MCF 10A (cell line): ENCODE results near the gene ATG2A. TPM values are rescaled to one million over a fixed set of nuclear protein-coding genes. Genes with fewer than 3 reads are reported as not detected.
A peak's percentile ranks its signal among the peaks of the same experiment; 100 is the strongest.

Experiments
- BruUV-seq: library from RNA; stranded (reverse); fragments of 400-500 nt; replicated peaks from 2 replicates; lab custom pipeline; 2021; lab: Mats Ljungman, UMichigan
- CTCF ChIA-PET: fragments of 300-600 bp; sonication (Branson Sonifier 250); formaldehyde crosslinking; extraction: SDS; loops from one replicate; lab custom pipeline; 2021; ENCODE audit warnings: antibody characterized with exemption, inconsistent platforms; lab: Yijun Ruan, JAX
- POLR2A ChIA-PET: fragments of 300-600, 350-650 bp; sonication (Branson Sonifier 250); formaldehyde crosslinking; extraction: SDS; loops from one replicate; lab custom pipeline; 2020; ENCODE audit warnings: antibody characterized with exemption, inconsistent platforms; lab: Yijun Ruan, JAX
- DNase-seq: peaks from one replicate; pipeline ENCODE4 v3.0.0-alpha.2; 2018; ENCODE audit not compliant: unreplicated experiment
- H3K27ac Mint-ChIP-seq: one replicate; pipeline ENCODE4 v1.8.0; 2022; ENCODE audit warnings: mild to moderate bottlenecking, low read depth, mixed read lengths; ENCODE audit not compliant: unreplicated experiment
- H3K27me3 Mint-ChIP-seq: one replicate; pipeline ENCODE4 v1.8.0; 2022; ENCODE audit warnings: mixed read lengths; ENCODE audit not compliant: insufficient read depth, unreplicated experiment
- H3K36me3 Mint-ChIP-seq: one replicate; pipeline ENCODE4 v1.8.0; 2022; ENCODE audit warnings: mild to moderate bottlenecking, moderate library complexity, mixed read lengths; ENCODE audit not compliant: insufficient read depth, unreplicated experiment
- H3K4me1 Mint-ChIP-seq: one replicate; pipeline ENCODE4 v1.8.0; 2022; ENCODE audit warnings: mixed read lengths; ENCODE audit not compliant: insufficient read depth, unreplicated experiment
- H3K4me3 Mint-ChIP-seq: one replicate; pipeline ENCODE4 v1.8.0; 2022; ENCODE audit warnings: mild to moderate bottlenecking, moderate library complexity, mixed read lengths; ENCODE audit not compliant: unreplicated experiment
- H3K9me3 Mint-ChIP-seq: one replicate; pipeline ENCODE4 v1.8.0; 2022; ENCODE audit warnings: mixed read lengths; ENCODE audit not compliant: unreplicated experiment
- CTCF ChIP-seq: fragments of 200-600 bp; IDR thresholded peaks from one replicate; pipeline ENCODE4 v1.8.0; 2022; ENCODE audit warnings: antibody characterized with exemption, mild to moderate bottlenecking; ENCODE audit not compliant: unreplicated experiment
- intact Hi-C: fragments of 100-400 bp; cut with micrococcal nuclease; formaldehyde crosslinking; loops from 2 replicates; pipeline ENCODE4 v1.14.1; 2022
- total RNA-seq: library from RNA; stranded (reverse); gene quantifications from 2 replicates; pipeline ENCODE4 v1.2.3, GENCODE V29; 2022

The ATG2A gene
- total RNA-seq, 1 experiment from 2014 or later: 28.7 TPM

DNA sequence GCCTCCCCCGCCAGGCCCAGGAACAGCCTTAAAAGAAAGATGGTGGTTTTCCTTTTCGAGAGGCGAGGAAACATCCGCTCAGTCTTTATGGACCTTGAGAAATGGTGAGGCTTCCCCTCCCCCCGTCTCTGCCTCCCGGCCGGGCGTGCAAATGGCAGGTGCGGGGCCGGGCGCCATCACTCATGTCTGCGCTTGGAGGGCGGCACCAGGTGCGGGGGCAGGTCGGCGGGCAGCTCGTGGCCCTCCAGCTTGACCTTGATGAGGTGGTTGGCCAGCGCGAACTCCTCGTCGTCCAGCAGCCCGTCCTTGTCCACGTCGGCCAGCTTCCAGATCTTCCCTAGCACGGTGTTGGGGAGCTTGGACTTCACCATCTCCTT, 62.9 kb downstream of the ATG2A start:
- CTCF ChIA-PET: interaction anchor here (0.6 to 15.7 kb wide), 4 partner anchors 25 to 39 kb away, joined by 3 to 286 read pairs (median 4); partner anchors contain the start of gene EHD1
- H3K4me3 Mint-ChIP-seq: peak overlapping the region; percentile 54
- no peak for DNase-seq
- H3K27ac Mint-ChIP-seq: no peak overlapping the region
- POLR2A ChIA-PET: interaction anchor here (0.5 to 7.8 kb wide), 5 partner anchors 10 to 219 kb away, joined by 4 to 79 read pairs (median 5); partner anchors contain the start of genes CDC42BPG and EHD1
- intact Hi-C loops: loop anchor here (2.0 kb wide), 1 partner anchor 71 kb away; the partner anchor contains the start of gene PPP2R5B
- no peaks in the 10 kb centered on the region for H3K27me3 Mint-ChIP-seq
- BruUV-seq: no TSS peak
- no peak for TF ChIP-seq CTCF
- H3K9me3 Mint-ChIP-seq: no peaks in the 10 kb centered on the region
- peaks cover 23% of the 10 kb centered on the region for H3K36me3 Mint-ChIP-seq
- peaks cover 28% of the 10 kb centered on the region for H3K4me1 Mint-ChIP-seq

DNA sequence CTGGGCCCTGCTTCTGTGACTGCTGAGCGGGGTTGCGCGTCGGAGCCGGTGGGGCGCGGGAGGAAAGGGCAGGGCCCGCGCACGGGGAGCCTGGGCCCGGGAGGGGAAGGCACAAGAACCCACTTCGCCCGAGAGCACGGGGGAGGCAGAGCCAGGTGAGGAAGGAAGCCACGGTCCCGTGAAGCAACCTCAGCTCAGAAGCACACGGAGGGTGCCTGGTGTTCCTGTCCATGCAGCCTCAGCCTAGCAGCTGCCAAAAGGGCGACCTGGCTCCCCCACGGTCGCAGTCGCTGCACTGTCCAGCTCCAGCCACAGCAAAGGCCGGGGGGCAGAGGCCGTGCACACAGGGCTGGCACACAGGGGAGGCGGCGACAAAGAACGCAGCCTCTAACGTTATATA, 63.3 kb downstream of the ATG2A start:
- CTCF ChIA-PET: interaction anchor here (0.6 to 15.7 kb wide), 5 partner anchors 24 to 40 kb away, joined by 3 to 286 read pairs (median 3); partner anchors contain the start of gene EHD1
- Mint-ChIP-seq H3K36me3 (peaks cover 23% of the 10 kb centered on the region), H3K4me3 (no peak overlapping the region)

DNA sequence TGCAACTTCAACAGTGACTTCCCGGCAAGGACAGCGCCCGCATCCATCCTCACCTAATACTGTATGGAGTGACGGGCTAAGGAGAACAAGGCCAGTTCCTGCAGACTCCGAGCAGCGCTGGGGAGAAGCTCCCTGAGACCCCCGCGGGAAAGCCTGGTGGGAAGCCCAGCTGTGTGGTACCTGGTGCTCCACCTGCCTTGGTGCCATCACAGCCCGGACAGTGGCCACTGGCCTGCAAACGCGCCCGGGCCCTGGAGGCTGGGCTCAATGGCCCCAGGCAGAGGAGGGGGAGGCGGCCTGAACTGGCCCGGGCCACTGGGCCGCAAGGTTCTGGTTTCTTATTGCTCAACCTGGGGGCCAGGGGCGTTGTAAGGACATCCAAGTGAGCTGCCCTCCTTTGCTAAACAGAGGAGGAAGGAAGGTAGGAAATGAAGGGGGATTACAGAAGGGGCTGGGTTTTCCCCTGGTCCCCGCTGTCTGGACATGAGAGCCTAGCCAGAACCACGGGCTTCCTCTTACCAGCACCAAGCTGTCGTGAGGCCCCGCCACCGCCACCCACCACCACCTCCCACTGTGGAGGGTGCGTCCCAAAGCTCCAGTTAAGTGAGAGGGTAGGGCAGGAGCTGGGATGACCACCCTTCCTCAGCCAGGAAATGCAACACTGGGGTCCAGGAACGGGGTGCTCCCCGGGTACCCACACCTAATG, 64.1 kb downstream of the ATG2A start:
- intact Hi-C loops: no loop called here
- Mint-ChIP-seq H3K36me3 (peaks cover 23% of the 10 kb centered on the region), H3K27ac (peak overlapping the region; percentile 70), H3K4me1 (peaks cover 34% of the 10 kb centered on the region), H3K9me3 (no peaks in the 10 kb centered on the region), H3K4me3 (no peak overlapping the region), H3K27me3 (no peaks in the 10 kb centered on the region)
- no peak for DNase-seq
- ChIA-PET POLR2A (interaction anchor here (1.0 to 7.8 kb wide), 2 partner anchors 24 to 188 kb away, joined by 3 to 79 read pairs; partner anchors contain the start of genes EHD1 and SAC3D1), CTCF (interaction anchor here (0.5 to 15.7 kb wide), 4 partner anchors 24 to 49 kb away, joined by 3 to 286 read pairs (median 5); partner anchors contain the start of gene EHD1)
- no peak for TF ChIP-seq CTCF
- TSS peak; percentile 23 for BruUV-seq

More for the DNA sequence above, 63.3 kb downstream of the ATG2A start:
- H3K9me3 Mint-ChIP-seq: no peaks in the 10 kb centered on the region
- no TSS peak for BruUV-seq
- intact Hi-C loops: loop anchor here (2.0 kb wide), 1 partner anchor 71 kb away; the partner anchor contains the start of gene PPP2R5B
- H3K4me1 Mint-ChIP-seq: peaks cover 28% of the 10 kb centered on the region
- TF ChIP-seq CTCF: no peak
- no peaks in the 10 kb centered on the region for H3K27me3 Mint-ChIP-seq
- POLR2A ChIA-PET: interaction anchor here (0.5 to 7.8 kb wide), 2 partner anchors 23 to 219 kb away, joined by 5 to 79 read pairs; partner anchors contain the start of gene EHD1
- no peak for DNase-seq
- peak overlapping the region; percentile 70 for H3K27ac Mint-ChIP-seq

- H3K36me3 Mint-ChIP-seq: peaks cover 23% of the 10 kb centered on the region
- intact Hi-C loops: no loop called here
- H3K27ac Mint-ChIP-seq: no peak overlapping the region
These were observed 65.1 kb downstream of the ATG2A start for GRCh38 chr11:64851831-64852351.

More at GRCh38 chr11:64851831-64852351, 65.1 kb downstream of the ATG2A start:
- BruUV-seq: no TSS peak
- Mint-ChIP-seq H3K27me3 (no peaks in the 10 kb centered on the region), H3K4me1 (peaks cover 40% of the 10 kb centered on the region), H3K4me3 (no peak overlapping the region), H3K9me3 (no peaks in the 10 kb centered on the region)
- POLR2A ChIA-PET: interaction anchor here (1.6 kb wide), 1 partner anchor 26 kb away, joined by 6 read pairs; the partner anchor contains the start of gene EHD1
- no peak for TF ChIP-seq CTCF
- DNase-seq: no peak
- CTCF ChIA-PET: interaction anchor here (0.6 to 15.7 kb wide), 4 partner anchors 30 to 257 kb away, joined by 3 to 286 read pairs (median 5); partner anchors contain the start of gene EHD1
